Measurements from ENCODE around the gene COL6A1. TPM values are rescaled to one million over a fixed set of nuclear protein-coding genes. Genes with fewer than 3 reads are reported as not detected.
A peak's percentile ranks its signal among the peaks of the same experiment; 100 is the strongest.

COL6A1 gene
- total and polyA plus RNA-seq, 2 experiments from 2014 or later = 296 to 592 TPM

DNA sequence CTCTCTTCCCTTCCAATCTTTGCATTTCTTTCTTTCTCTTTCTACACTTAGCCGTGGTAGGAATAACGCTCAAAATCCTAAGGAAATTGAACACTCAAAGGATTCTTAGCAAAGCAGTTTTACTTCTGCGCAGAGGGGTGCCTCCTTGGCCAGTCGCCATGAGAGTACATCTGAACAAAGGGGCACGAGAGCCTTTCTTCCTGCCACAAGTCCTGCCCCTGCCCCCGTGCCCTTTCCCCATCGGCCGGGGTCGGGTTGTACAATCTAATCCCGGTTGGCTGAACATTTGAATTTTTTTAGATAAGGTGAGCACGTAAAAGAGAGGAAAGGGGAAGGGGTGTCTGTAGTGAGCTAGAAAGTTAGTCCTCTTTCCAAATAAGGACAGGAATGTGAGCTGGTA lies 28.6 kb upstream of the COL6A1 start:
- H3K4me3 ChIP-seq = no peak overlapping the region
- H3K79me2 ChIP-seq = no peaks in the 10 kb centered on the region
- H4K20me1 ChIP-seq (ENCODE audit: insufficient read depth, poor library complexity, severe bottlenecking) = no peaks in the 10 kb centered on the region
- no peak for DNase-seq (ENCODE audit: low spot score)
- H3K9me3 ChIP-seq (ENCODE audit: low read depth) = no peaks in the 10 kb centered on the region
- H2AFZ ChIP-seq = no peak overlapping the region
- H3K27me3 ChIP-seq = no peaks in the 10 kb centered on the region
- H3K36me3 ChIP-seq (replicated peaks; ENCODE audit: insufficient read depth, low read depth) = no peaks in the 10 kb centered on the region
- peaks cover 28% of the 10 kb centered on the region for H3K4me1 ChIP-seq (ENCODE audit: insufficient read depth)
- TF ChIP-seq, protein P1, sequence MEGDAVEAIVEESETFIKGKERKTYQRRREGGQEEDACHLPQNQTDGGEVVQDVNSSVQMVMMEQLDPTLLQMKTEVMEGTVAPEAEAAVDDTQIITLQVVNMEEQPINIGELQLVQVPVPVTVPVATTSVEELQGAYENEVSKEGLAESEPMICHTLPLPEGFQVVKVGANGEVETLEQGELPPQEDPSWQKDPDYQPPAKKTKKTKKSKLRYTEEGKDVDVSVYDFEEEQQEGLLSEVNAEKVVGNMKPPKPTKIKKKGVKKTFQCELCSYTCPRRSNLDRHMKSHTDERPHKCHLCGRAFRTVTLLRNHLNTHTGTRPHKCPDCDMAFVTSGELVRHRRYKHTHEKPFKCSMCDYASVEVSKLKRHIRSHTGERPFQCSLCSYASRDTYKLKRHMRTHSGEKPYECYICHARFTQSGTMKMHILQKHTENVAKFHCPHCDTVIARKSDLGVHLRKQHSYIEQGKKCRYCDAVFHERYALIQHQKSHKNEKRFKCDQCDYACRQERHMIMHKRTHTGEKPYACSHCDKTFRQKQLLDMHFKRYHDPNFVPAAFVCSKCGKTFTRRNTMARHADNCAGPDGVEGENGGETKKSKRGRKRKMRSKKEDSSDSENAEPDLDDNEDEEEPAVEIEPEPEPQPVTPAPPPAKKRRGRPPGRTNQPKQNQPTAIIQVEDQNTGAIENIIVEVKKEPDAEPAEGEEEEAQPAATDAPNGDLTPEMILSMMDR (IDR thresholded peaks at IDR 0.05; ENCODE audit: poor library complexity) = no peak
- no peak for TF ChIP-seq EZH2 (IDR thresholded peaks at IDR 0.05; ENCODE audit: borderline replicate concordance)
- TF ChIP-seq EZH2phosphoT487 (IDR thresholded peaks at IDR 0.05; ENCODE audit: low read depth, severe bottlenecking, unreplicated experiment) = no peak
- WGBS (ENCODE audit: low lambda C conversion rate, missing lambda C conversion rate) = 61% methylated on average over 11 of the region's 11 CpGs
- H3K27ac ChIP-seq = peak overlapping the region; percentile 79
- no peaks in the 10 kb centered on the region for H3K9me2 ChIP-seq (replicated peaks; ENCODE audit: insufficient read depth)
- peak overlapping the region; percentile 41 for H3K4me2 ChIP-seq

DNA sequence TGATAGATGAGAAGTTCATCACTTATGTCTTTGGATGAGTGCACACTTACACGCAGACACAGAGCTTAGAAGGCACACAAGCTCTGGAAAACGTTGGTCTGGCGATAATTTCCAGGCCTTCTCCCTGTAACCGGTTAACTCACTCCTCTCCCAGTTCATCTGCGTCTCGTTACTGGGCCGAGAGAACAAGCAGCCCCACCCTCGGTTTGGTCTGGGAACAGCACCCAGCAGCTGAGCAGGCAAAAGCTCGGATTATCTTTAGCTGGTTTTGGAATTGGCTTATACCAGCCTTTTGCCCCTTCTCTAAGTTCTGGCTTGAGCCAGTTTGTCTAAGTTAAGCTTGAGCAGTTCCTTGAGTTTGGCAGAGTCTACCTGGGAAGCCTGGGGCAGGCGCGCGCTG lies 27.3 kb upstream of the COL6A1 start:
- H4K20me1 ChIP-seq (ENCODE audit: insufficient read depth, poor library complexity, severe bottlenecking) = no peaks in the 10 kb centered on the region
- peaks cover 28% of the 10 kb centered on the region for H3K4me1 ChIP-seq (ENCODE audit: insufficient read depth)
- H3K27me3 ChIP-seq = no peaks in the 10 kb centered on the region
- H3K9me2 ChIP-seq (replicated peaks; ENCODE audit: insufficient read depth) = no peaks in the 10 kb centered on the region
- TF ChIP-seq EZH2phosphoT487 (IDR thresholded peaks at IDR 0.05; ENCODE audit: low read depth, severe bottlenecking, unreplicated experiment) (no peak), EZH2 (IDR thresholded peaks at IDR 0.05; ENCODE audit: borderline replicate concordance) (no peak)
- TF ChIP-seq, protein P1 (IDR thresholded peaks at IDR 0.05; ENCODE audit: poor library complexity) = peak; percentile 20
- no peak overlapping the region for H2AFZ ChIP-seq
- H3K36me3 ChIP-seq (replicated peaks; ENCODE audit: insufficient read depth, low read depth) = no peaks in the 10 kb centered on the region
- H3K4me3 ChIP-seq = no peak overlapping the region
- no peaks in the 10 kb centered on the region for H3K9me3 ChIP-seq (ENCODE audit: low read depth)
- H3K4me2 ChIP-seq = no peak overlapping the region
- H3K27ac ChIP-seq = peak overlapping the region; percentile 79
- 41% methylated on average over 12 of the region's 12 CpGs for WGBS (ENCODE audit: low lambda C conversion rate, missing lambda C conversion rate)
- DNase-seq (ENCODE audit: low spot score) = peak; percentile 48
- no peaks in the 10 kb centered on the region for H3K79me2 ChIP-seq

DNA sequence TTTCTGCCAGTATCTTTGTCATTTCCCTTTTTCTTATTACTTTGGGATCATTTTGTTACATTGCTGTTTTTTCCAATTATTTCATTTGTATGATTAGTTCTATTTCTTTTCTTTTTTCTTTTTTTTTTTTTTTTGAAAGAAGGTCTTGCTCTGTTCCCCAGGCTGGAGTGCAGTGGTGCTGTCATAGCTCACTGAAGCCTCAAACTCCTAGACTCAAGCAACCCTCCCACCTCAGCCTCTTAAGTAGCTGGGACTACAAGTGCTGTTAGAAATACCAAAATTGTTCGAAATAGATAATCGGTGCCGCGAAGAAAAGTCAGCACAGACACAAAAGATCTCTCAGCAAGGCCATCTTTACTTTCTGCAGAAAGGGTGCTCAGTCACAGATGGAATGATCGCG lies 26.6 kb upstream of the COL6A1 start:
- TF ChIP-seq EZH2phosphoT487 (IDR thresholded peaks at IDR 0.05; ENCODE audit: low read depth, severe bottlenecking, unreplicated experiment) = no peak
- TF ChIP-seq, protein P1 (IDR thresholded peaks at IDR 0.05; ENCODE audit: poor library complexity) = no peak
- no peak for TF ChIP-seq EZH2 (IDR thresholded peaks at IDR 0.05; ENCODE audit: borderline replicate concordance)
- H3K27ac ChIP-seq = peak overlapping the region; percentile 9
- no peaks in the 10 kb centered on the region for H4K20me1 ChIP-seq (ENCODE audit: insufficient read depth, poor library complexity, severe bottlenecking)
- H3K4me1 ChIP-seq (ENCODE audit: insufficient read depth) = peaks cover 28% of the 10 kb centered on the region
- H3K79me2 ChIP-seq = no peaks in the 10 kb centered on the region
- no peaks in the 10 kb centered on the region for H3K9me2 ChIP-seq (replicated peaks; ENCODE audit: insufficient read depth)
- no peaks in the 10 kb centered on the region for H3K9me3 ChIP-seq (ENCODE audit: low read depth)
- H3K36me3 ChIP-seq (replicated peaks; ENCODE audit: insufficient read depth, low read depth) = no peaks in the 10 kb centered on the region
- H2AFZ ChIP-seq = no peak overlapping the region
- no peak overlapping the region for H3K4me2 ChIP-seq
- 84% methylated on average over 6 of the region's 6 CpGs for WGBS (ENCODE audit: low lambda C conversion rate, missing lambda C conversion rate)
- H3K27me3 ChIP-seq = no peaks in the 10 kb centered on the region
- H3K4me3 ChIP-seq = no peak overlapping the region
- DNase-seq (ENCODE audit: low spot score) = no peak

DNA sequence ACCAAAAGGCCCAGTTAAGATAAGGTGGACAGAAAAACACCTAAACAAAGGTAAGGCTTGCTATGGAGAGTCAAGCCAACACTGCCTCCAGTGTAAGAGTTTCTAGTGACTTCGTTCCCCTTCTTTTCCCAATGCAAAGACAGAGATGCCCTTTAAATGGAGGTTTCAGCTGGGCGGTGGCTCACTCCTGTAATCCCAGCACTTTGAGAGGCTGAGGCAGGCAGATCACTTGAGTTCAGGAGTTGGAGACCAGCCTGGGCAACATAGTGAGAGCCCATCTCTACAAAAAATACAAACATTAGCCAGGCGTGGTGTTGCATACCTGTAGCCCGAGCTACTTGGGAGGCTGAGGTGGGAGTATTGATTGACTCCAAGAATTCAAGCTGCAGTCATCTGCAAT lies 24.0 kb upstream of the COL6A1 start:
- H4K20me1 ChIP-seq (ENCODE audit: insufficient read depth, poor library complexity, severe bottlenecking) = no peaks in the 10 kb centered on the region
- no peaks in the 10 kb centered on the region for H3K36me3 ChIP-seq (replicated peaks; ENCODE audit: insufficient read depth, low read depth)
- TF ChIP-seq, protein P1 (IDR thresholded peaks at IDR 0.05; ENCODE audit: poor library complexity) = no peak
- no peak for TF ChIP-seq EZH2phosphoT487 (IDR thresholded peaks at IDR 0.05; ENCODE audit: low read depth, severe bottlenecking, unreplicated experiment)
- TF ChIP-seq EZH2 (IDR thresholded peaks at IDR 0.05; ENCODE audit: borderline replicate concordance) = no peak
- H3K4me3 ChIP-seq = no peak overlapping the region
- no peaks in the 10 kb centered on the region for H3K9me2 ChIP-seq (replicated peaks; ENCODE audit: insufficient read depth)
- no peak overlapping the region for H3K4me2 ChIP-seq
- 97% methylated on average over 4 of the region's 4 CpGs for WGBS (ENCODE audit: low lambda C conversion rate, missing lambda C conversion rate)
- H3K27me3 ChIP-seq = no peaks in the 10 kb centered on the region
- no peak overlapping the region for H2AFZ ChIP-seq
- no peaks in the 10 kb centered on the region for H3K9me3 ChIP-seq (ENCODE audit: low read depth)
- H3K4me1 ChIP-seq (ENCODE audit: insufficient read depth) = peaks cover 19% of the 10 kb centered on the region
- H3K79me2 ChIP-seq = no peaks in the 10 kb centered on the region
- H3K27ac ChIP-seq = no peak overlapping the region
- no peak for DNase-seq (ENCODE audit: low spot score)

All from hepatocyte (in vitro differentiated cells).